Neural cell (in vitro differentiated cells): ENCODE results near the gene UBE2QL1.

Source experiments
- EP300 ChIP-seq: fragments of 450-650 bp; conservative IDR thresholded peaks from 2 replicates; pipeline ENCODE4 v1.6.1; 2014; ENCODE audit warnings: antibody characterized with exemption, mild to moderate bottlenecking, moderate library complexity; ENCODE audit not compliant: poor library complexity, severe bottlenecking
- POLR2AphosphoS5 ChIP-seq: IDR thresholded peaks from 2 replicates; pipeline ENCODE4 v1.6.1; 2012
- TF ChIP-seq, protein P1 (sequence below): fragments of 450-650 bp; IDR thresholded peaks from 2 replicates; pipeline ENCODE4 v1.5.1; 2014; ENCODE audit warnings: antibody characterized with exemption, mild to moderate bottlenecking, moderate library complexity; ENCODE audit not compliant: poor library complexity, severe bottlenecking

DNA sequence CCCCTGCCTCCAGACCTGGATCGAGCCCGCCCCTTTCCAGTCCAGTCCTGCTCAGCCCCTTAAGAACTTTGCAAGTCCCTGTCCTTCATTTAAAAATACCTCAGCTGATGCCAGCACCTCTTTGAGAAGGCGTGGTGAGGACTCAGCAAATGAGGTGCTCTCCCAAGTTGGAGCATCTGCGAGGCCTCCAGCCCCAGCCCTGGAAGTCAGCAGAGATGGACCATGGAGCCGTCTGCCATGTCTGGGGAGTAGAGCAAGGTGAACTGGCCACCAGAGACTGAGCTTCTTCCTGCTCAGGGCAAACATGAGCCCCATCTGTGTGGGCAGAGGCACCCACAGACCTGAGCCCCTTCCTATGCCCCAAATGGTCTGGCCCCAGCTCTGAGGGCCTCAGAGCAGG lies 71.5 kb downstream of the UBE2QL1 start:
- TF ChIP-seq, protein P1, sequence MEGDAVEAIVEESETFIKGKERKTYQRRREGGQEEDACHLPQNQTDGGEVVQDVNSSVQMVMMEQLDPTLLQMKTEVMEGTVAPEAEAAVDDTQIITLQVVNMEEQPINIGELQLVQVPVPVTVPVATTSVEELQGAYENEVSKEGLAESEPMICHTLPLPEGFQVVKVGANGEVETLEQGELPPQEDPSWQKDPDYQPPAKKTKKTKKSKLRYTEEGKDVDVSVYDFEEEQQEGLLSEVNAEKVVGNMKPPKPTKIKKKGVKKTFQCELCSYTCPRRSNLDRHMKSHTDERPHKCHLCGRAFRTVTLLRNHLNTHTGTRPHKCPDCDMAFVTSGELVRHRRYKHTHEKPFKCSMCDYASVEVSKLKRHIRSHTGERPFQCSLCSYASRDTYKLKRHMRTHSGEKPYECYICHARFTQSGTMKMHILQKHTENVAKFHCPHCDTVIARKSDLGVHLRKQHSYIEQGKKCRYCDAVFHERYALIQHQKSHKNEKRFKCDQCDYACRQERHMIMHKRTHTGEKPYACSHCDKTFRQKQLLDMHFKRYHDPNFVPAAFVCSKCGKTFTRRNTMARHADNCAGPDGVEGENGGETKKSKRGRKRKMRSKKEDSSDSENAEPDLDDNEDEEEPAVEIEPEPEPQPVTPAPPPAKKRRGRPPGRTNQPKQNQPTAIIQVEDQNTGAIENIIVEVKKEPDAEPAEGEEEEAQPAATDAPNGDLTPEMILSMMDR: no peak
- TF ChIP-seq POLR2AphosphoS5 (no peak), EP300 (no peak)
